ENCODE data around the gene HMGXB4.

The HMGXB4 gene

DNA sequence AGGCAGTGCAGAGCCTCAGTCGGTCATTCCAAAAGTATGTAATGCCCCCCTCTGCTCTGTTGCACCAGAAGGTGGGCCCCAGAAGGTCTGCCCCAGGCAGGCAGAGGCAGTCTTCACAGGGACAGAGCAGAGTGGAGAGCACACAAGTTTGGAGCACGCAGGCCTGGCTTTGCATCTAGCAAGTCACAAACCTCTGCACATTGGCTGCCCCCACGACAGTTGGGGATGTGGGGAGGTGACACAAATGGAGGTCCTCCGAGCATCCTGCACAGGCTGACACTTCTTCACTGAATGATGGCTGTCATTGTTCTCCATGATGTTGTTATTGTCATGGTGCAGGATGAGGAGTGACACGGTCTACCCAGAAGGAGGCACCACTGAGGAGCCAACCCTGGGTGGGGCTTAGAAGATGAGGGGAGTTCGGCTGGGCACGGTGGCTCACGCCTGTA, 54.3 kb downstream of the HMGXB4 start:
- no peak for DNase-seq

DNA sequence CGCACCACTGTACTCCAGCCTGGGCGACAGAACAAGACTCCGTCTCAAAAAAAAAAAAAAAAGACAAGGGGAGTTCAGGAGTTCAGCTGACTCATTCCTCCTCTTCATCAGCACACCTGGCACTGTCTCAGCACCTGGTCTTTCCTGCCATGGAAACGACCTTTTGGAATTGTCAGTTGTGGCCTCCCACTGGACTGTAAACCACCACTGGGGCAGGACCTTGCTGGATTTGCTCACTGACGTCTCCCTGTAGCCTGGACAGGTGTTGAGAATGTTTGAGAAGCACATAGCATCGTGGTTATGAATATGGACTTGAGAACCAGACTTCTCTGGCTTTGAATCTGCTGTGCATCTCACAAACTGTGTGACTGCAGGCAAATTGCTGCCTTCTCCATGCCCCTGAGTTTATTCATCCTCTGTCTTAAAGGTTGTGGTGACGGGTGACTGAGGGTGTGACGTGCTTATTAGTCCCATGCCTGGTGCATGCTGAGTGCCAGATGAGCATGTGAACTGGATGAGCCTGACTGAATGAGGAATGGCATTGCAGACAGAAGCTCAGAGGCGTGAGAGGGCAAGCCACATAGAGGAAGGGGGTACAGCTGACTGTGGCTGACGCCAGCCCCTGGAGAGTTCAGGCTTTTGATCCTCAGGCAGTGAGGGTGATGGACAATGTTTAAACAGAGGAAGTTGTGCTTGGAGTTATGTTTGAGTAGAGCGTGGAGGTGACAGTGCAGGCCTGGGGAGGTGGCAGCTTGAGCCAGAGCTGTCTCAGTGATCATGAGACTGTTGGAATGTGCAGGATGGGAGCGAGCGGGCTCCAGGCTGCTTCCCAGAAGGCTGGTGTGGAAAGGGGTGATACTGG, 55.1 kb downstream of the HMGXB4 start:
- no peak for DNase-seq

DNA sequence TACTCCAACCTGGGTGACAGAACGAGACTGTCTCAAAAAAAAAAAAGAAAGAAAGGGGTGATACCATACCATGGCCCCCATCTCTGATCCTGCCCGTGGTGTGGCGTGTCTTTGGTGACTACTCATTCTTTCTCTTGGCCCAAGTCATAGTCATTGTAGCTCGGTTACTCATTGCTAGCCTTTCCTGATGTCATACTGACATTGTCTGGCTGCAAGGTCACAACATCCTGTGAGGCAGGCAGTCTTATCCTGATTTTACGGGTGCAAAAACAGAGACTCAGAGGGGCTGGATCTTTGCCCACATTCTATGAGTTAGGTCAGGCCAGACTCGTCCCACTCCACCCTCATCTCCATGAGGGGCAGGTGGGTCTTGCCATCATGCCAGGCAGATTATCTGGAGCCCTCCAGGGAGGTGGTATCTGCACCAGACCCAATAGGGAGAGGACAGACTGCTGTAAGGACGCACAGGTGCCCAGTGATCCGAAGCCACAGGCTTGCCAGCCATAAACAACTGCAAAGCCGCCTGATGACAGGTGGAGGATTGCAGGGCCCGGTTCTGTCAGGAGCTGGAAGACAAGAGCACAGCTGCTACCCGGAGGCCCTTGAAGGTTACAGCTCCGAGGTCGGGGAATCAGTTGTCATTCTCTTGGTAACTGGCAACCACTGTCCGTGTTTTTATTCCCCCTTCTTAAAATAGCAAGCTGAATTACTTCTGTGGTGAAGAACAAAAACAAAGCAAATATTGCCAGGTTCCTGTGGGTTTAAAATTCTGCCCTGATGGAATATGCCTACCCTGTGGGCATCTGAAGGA, 56.2 kb downstream of the HMGXB4 start:
- no peak for DNase-seq

DNA sequence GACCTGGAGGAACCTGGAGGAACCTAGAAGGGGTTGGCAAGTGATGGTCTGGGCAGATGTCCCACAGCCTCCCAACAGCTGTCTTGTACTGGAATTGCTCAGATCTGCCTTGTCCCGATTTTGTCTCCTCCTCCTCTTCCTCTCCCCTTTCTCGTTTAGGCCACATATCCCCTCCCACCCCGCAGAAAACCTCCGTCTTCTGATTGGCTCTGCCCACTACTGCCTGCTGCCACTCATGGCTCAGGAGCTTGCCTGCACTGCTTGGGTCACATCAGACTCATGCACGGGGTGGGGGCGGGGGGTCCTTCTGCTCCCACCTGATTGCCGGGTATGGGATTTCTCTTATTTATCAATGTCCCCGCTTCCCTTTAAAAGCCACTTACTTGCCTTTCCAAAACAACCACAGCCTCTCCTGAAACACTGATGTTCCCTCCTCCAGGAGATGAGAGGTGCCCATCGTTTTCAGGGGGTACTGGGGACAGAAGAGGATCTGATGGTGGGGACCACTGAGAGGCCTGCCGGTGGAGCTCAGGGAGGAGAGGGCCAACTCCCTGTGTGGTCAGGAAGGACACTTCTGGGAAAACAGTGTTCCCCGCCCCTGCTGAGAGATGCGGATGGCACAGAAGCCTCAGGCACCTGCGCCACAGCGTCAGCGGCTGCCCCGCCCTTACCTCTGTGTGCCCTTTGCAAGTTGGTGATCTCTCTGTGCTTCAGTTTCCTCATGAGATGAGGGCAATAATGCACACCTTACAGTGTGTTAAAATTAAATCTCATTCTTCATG, 57.1 kb downstream of the HMGXB4 start:
- no peak for DNase-seq

DNA sequence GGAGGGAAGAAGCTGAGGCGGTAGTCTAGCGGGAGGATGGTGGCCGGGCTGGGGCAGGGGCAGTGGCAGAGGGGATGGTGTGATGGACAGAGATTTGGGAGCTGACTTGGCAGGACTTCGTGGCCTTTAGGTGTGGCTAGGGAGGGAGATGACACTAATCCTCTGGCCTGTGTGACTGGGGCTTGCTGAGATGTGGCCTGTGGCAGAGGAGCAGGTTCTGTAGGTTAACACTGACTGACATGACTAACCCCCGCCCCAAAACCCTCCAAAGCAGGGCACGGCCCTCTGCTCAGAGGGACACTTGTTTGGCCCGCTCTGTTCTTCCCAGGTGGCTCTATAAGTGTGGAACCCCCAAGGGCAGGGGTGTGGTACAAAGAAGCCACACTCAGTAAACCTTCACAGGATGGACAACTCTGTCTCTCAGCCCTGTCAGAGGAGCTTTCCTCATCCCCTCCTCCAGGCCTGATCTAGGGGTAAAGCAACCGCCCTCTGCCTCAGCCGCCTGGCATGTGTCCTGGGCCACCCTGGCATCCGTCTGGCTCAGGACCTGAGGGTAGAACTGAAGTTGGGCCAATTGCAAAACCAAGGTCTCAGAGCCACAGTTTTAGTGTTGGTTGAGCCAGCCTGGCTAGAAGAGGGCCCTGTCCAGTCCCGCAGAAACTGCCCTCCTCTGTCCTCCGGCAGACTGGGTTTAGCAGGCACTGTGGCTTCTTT, 58.0 kb downstream of the HMGXB4 start:
- no peak for DNase-seq

DNA sequence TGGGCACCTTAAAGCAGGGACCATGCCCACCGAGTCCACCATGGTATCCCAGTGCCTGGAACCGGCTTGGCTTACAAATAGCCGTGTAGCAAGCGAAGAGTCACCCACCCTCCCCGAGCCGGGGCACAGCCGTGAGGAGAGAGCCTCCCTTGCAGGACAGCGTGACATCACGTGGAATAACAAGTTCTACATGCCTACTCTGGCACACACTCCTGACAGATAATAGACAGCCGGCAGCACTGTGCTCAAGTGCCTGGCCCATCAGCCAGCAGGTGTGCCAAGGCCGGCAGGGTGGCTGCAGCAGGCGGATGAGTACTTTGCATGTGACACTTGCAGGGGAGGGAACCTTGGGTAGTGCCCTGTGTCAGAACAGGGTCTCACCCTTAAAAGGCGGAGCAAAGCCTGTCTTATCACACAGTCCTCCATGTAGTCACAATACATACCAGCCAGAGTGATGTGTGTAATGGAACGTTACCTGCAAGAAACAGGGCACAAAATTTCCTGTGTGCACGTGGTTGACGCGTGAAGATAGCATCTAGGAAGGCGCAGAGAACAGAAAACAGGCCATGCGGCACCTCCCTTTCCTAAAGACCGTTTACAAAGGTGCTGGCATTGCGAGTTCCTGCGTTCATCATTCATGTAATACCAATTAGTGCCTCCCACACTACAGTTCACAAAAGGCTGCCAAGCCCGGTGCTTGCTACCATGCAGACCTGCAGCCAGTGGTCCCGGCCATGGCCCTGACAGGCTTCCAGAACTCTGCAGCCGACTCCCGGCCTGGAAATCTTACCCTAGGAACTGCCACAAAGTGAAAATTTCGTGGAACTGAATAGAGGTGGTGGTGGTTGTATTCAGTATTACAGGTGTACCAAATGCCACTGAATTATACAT, 58.8 kb downstream of the HMGXB4 start:
- DNase-seq: no peak

DNA sequence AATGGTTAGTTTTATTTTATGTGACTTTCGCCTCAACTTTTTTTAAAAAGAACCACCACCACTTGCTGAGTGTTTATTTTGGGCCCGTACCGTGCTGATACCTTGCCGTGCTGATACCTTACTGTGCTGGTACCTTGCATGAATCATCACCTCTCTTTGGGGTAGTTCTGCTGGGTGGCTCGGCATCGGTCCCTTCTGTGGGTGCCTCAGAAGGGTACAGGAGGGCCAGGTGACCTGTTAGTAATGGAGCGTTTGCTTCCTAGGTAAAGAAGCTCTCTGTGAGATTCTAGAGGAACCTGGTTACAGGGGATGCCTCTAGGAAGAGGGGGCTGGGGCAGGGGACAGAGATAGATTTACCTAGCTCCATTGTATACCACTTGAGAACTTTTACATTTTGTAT, 59.5 kb downstream of the HMGXB4 start:
- no peak for DNase-seq

DNA sequence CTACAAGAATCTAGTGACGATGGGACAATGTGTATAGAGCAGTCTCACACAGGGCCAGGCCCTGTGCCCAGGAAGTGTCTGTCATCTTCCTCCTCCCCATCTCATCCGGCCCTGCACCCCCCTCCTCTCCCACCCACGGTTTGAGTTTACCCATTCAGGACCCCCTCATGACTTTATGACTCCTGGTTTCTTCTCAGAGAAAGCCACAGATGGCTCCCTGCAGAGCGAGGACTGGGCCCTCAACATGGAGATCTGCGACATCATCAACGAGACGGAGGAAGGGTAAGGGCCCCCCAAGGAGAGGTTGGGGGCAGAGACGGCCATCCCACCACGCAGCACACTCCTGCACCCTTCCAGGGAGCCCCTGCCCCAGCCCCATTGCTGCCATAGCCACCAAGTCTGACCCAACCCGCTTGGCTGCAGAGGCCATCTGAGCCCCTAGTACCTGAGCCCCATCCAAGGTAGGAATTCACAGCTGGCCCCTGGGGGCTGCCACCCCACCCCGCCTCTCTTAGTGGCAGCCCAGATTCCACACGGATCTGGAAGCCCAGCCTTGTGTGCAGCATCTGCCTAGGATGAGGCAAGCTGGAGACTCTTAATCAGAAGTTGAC, 60.5 kb downstream of the HMGXB4 start:
- DNase-seq: no peak

DNA sequence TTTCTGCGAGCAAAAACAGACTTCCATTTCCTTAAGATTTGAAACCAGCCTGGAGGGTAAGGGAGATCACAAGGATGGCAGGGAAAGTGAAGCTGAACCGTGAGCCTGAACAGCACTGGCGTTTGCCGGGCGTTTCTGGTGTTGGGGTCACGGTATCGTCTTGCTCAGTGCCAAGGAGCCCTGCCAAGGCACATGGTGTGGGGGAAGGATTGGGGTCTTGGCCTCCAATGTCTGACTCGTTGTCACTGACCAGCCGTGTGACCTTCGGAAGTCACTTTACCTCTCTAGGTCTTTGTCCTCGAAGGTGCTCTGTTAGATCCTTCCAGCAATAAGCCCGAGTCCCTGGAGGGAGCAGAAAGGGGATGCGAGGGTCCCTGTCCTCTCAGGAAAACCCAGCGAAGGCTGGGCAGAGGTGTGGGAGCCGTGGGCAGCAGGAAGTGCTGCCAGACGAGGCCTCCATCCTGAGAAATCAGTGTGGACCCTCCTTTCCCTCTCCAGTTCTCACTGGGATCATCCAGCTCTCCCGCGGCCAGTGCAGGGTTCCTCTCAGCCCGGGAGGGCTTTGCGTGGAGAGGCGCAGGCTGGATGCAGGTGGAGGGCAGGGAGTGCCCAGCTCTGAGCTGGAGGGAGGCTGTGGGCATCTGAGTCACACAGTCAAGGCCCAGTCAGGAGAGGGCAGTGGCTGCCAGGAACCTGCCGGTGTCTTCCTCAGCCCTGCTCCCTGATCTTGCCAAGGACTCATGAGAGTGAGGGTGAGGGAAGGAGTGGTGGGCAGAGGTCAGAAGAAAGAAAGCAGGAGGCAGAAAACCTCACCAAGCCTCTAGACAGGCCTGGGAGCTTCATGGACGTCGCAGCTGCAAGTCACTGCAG, 61.3 kb downstream of the HMGXB4 start:
- DNase-seq: no peak

DNA sequence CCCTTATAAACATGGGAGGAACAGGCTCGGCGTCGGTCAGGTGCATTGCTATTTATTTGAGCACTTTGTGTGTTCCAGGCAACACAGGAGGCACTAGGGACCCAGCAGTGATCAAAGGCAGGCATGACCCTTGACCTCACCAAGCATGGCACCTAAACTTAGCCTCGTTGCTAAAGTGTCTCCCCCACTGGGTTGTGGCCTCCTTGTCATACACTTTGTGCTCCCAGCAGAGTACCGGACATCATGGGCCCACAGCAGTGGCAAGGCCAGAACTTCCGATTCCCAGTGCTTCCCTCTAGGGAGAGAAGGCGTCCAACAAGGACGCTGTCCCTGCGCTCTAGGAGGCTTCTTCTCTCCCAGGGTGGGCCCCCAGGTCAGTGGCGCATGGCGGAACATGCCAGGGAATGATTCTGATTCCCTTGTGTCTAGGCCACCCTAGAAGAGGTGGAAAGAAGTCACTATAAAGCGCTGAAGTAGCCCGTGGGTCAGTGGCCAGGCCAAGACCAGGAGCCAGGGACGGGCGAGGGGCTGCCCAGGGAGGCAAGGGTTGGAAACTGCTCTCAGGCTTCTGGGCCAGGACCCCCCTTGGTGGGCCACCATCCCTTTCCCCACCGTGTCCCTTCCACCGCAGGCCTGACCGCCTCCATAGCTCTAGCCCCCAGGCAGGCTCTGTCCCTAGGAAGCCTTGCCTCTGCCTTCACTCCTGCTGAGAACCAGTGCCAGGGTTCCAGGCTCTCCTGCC, 62.1 kb downstream of the HMGXB4 start:
- DNase-seq: no peak

DNA sequence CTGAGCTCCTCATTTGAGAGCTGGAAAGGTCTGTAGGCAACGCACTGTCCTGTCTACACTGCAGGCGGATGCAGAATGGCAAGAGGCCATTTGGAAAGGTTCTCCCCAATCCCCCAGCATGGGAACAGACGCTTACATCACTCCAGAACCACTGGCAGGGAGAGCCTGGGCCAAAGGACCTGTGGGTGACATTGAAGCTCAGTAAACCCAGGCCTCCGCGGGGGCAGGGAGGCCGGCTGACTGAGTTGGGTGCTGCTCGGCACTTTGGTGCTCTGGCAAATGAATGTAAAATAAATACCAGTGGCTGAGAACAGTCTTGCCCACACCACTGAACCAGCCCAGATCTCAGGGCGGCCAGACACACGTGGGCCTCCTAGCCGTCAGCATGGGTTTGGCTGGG, 64.8 kb downstream of the HMGXB4 start:
- no peak for DNase-seq

DNA sequence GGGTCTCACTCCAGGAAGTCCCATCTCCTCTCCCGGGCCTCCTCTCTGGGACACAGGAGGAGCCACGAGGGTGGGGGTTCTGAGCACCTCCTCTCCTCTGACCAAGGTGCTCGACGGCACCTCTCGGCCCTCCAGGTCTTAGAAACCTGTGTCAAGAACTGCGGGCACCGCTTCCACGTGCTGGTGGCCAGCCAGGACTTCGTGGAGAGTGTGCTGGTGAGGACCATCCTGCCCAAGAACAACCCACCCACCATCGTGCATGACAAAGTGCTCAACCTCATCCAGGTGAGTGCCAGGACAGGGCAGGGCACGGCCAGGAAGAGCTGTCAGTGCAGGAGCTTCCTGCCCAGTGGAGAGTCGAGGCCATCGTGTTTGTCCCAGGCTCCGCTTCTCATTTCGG, 65.6 kb downstream of the HMGXB4 start:
- DNase-seq: no peak

DNA sequence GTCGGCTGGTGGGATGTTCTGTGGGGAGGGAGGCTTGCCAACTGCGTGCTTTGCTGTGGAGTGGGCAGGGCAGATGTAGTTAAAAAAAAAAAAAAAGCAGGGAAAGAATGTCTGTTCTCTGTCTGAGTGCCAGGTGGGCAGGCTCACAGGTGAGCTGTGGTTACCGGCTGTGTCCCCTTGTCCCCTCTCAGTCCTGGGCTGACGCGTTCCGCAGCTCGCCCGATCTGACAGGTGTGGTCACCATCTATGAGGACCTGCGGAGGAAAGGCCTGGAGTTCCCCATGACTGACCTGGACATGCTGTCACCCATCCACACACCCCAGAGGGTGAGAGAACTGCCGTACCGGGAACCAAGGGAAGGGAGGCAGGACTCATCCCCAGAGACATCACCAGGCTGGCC, 66.0 kb downstream of the HMGXB4 start:
- no peak for DNase-seq

DNA sequence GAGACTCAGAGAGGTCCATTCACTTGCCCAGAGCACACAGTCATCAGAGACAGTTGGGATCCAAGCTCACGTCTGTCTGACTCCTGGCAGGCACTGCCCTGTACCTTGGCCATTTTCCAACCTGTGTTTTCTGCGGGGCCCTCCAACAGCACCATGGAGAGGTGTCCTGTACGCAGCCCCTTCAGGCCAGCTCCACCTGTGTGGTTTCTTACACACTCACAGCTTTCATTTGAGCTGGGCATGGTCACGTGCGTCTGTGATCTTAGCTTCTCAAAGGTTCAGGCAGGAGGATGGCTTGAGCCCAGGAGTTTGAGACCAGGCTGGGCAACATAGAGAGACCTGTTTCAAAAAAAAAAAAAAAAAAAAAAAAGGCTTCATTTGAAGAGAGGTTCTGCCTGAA, 66.8 kb downstream of the HMGXB4 start:
- DNase-seq: no peak

DNA sequence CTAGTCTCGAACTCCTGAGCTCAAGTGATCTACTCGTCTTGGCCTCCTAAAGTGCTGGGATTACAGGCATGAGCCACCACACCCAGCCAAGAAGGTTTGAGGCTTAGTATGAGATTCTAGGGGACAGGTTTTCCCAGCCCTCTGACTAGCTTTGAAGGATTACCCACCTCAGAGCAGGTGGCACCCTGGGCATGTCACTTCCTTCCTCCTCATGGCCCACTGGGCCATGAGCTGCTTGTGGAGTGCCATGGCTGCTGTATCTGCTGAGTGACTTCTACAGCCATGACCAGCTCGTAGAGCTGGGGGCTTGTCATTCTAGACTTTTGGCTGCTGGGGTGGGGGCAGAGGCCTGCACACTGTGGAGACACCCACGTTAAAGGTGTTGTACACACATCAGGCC, 67.5 kb downstream of the HMGXB4 start:
- no peak for DNase-seq

DNA sequence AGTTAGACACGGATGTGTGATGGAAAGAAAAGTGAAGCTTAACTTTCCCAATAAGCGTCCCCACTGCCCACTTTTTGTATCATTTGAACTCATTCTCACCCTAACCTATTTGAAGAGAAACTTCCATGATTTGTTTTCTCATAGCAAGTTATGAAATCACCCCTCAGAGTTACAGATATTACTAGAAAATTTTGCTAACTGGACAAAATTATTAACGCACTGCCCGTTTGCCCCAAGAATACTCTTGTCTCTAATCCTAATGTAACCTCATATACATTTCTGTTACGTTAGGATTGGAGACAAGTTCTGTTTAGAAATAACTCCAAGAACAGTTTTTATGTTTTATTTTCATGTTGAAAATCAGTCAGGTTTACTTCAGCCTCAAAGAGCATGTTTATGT, 67.9 kb downstream of the HMGXB4 start:
- no peak for DNase-seq

DNA sequence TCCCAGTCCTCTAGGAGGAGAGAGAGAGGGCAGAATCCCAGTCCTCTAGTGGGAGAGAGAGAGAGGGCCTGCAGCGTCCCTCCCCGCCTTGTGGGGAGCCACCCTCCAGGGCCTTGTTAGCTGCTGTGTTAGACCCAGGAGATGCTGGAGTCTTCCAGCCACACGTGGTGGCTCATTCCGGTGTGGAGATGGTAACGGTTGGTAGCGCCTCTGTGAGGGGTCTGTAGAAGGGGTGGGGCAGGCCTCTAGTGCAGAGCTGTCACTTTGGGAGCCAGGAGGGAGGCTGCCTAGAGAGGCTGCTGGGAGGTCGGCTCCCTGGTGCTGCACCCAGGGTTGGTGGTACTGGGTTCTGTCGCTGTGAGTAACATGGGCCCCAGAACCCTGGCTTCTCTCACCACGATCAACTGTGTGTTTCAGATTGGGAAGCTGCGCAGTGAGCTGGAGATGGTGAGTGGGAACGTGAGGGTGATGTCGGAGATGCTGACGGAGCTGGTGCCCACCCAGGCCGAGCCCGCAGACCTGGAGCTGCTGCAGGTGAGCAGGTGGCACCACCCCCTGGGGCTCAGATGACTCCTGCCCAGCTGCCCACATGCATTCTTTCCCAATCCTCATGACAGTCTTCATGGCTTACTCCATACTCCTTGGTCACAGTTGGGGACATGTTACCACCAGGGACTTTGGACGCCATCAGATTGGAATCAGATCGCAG, 69.7 kb downstream of the HMGXB4 start:
- DNase-seq: no peak

DNA sequence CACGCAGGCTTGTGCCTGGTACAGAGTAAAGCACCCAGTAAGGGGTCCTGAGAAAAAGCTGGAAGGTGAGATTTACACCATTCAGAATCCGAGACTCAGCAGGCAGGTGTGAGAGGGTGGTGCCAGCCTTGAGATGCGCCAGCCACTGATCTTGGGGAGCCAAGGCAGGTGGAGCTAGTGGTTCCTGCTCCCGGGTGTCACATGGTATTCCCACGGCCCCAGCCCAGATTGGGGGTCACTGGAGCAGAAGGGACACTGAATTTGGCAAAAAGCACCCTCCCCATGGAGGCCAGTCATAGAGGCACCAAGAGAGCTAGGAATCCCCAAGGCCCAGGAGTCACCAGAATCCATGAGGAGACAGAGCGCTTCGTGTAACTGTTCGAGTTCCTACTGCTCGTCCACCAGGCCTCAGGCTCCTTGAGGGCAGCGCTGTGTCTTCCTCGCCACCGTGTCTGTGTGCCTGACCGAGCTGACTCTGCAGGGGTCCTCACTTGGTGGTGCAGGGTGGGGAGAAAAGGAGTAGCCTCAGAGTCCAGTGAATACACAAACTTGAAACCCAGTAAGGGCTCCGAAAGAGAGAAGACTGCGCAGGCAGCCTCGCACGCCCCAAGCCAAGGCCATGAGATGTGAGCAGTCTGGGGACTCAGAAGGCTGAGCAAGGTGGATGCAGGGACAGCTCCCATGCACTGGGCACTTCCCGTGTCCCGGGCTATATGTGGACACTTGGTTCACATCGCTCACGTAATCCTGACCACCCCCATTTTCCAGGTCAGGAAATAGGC, 70.6 kb downstream of the HMGXB4 start:
- DNase-seq: no peak

All from activated gamma-delta T cell (primary cell).